ENCODE measurements around the gene PTGIS.

The PTGIS gene

DNA sequence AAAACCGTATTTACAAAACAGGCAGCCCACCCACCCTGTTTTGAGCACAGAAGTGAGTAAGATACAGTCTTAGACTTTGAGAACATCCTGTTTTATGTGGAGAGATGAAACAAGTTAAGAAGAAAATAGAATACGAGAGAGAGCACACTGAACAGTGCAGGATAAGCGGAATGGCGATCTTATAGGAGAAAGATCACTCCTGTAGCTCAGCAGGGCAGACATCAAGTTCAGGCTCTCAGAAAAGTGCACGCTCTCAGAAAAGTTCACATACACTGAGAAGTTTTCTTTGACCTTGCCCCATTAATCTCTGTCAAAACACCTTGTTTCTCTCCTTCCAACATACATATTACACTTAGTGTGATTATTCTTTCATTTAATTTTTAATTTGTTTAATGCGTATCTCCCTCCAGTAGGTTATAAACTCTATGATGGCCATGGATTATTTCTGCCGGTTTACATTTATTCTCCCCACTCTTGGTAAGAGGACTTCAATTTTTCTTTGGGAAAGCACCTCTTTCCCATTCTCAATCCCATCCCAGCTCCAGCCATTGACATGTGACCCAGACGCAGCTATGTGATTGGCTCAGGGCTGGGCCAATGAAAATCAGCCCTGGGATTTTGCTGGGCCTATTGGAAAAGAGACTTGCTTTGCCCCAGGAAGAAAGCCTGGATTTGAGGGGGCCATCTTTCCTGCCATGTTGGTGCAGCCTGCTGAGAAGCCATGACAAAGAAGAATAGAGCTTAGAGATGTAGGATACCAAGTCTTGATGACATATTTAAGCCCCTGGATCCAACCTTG is 101.6 kb downstream of the PTGIS start:
- DNase-seq = no peak

DNA sequence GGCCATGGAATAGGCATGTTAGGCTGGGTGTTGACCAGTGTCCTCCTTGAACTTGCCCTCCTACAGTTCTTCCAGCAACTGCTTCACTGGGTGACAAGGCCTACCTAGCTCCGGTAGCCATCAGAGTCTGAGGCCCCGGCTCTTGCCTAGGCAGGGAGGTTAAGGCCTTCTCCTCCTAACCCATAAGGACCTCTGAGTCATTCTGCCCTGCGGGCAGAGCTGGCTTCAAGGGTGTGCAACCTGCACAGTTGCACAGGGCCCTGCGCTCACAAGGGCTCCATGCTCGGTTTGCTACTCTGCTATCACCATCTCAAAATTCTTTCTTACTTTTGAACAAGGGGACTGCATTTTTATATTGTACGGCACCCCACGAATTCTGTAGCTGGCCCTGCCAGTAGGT is 103.4 kb downstream of the PTGIS start:
- no peak for DNase-seq

DNA sequence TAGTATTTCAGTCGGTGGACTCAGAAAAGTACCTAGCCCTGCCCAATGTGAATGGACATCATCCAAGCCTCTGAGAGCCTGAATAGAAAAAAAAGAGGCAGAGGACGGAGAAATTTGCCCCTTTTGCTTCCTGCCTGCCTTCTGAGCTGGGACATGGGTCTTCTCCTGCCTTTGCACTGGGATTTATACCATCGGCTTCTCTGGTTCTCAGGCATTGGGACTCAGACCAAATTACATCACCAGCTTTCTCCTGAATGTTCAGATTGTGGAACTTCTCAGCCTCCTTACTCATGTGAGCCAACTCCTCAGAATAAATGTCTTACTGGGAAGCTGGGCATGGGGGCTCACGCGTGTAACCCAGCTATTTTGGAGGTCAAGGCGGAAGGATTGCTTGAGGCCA is 105.3 kb downstream of the PTGIS start:
- no peak for DNase-seq

DNA sequence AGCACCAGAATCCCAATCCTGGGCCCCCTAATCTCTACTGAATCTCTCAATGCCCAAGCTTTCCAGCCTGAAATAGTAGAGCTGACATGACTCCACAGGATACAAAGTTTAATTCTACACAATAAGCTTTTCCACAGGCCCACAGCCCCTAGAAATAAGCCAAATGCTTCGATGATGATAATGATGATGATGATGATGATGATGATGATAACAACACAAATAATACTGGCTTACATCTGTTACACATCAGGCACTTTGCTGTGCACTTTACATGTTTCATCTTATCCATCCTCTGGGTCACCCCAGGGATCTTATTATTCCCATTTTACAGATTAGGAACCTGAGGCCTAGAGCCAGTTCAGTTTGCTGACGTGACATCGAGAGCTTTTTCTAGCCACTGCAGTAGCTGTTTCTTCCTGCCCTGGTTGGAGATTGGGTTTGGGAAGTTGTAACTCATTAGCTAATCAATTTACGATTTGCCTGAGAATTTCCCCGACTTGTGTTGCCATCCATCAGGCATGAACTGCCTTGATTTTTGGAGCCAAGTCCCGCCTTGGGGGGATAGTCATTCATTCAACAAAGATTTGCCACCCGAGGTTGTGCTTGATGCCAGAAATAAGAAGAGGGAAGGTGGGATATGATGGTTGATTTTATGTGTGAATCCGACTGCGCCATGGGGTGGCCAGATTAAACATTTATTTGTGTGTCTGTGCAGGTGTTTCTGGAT is 105.9 kb downstream of the PTGIS start:
- no peak for DNase-seq

DNA sequence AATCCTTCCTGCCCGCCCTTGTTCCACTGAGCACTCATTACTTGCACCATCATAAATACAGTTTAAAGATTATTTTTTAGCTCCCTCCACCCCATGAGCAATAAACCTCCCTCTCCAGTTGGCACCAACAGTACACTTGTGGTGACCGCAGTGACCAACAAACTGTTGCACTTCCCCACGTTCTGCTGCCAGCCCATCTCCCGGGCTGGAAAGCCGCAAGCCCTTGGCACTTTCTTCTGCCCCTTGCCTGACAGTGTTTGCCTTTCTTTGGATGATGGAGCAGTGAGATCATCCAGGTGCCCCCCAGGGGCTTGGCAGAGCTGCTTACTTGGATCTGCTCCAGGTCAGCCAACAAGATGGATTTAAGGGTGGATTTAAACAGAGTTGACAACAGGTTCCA is 107.0 kb downstream of the PTGIS start:
- DNase-seq = no peak

DNA sequence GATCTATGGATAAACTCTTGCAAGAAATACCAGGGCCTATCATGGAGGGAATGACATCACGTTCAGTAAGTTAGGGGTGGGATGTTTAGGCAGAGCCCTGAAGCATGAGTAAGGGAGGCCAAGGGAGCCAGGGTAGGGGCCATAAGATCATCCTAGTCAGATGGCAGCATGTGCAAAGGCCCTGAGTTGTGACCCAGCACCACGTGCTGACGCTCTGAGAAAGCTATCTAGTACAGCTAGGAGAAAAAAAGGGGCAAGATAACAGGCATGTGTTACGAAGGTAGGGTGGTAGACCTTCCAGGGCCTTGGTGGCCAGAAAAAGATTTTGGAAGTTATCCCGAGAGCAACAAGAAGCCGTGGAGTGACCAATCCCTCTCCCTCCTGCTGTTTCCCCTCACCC is 107.8 kb downstream of the PTGIS start:
- DNase-seq = no peak

DNA sequence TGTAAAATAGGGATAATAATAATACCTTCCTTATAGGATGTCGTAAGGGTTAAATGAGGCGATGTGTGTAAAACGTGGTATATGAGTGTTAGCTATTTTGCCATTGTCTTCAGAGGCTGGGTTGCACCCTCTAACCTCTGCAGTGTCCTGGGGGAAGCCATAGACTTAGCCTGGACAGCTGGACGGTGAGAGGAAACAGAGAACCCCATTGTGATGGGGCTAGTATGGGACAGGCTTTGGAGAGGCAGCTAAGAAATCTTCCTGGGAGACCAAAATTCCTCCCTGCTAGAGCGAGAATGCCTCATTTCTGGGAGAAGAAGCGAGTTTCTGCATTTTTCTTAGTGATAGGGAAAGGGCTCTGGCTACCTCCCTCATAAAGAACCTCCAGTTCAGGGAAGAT is 108.3 kb downstream of the PTGIS start:
- DNase-seq = no peak

DNA sequence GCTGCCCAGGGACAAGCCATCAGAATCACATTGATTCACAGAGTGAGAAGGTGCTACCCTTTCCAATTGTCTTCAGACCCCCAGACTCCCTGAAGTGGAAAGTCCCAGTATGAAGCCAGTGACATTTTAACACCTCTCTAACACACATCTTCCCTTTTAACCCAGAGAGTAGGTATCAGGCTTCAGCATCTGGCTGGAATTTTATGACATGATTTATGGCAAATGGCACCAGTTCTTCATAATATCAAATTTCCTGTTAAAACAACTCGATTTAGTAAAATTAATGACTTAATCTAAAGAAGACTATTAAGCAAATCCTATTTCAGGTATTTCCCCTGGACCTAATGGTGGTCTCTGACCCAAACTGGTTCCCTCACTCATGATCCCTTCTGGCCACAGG is 110.5 kb downstream of the PTGIS start:
- no peak for DNase-seq

DNA sequence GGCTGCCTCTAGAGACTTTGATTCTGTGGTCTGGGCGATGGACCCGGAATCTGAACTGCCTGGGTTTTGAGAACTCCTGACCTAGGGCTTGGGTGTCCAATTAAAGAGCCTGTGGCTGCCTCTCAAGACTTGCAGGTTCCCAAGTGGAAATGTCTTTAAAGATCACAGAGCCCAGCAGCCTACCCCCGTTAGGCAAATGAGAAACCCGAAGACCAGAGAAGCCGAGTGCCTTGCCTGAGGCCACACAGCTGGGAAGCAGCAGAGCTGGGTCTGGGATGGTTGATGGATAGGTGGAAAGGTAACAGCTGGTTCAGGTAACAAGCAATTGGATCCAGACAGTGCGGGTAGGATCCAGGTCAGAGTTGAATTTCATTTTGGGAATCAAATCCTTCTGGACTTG is 111.3 kb downstream of the PTGIS start:
- no peak for DNase-seq

DNA sequence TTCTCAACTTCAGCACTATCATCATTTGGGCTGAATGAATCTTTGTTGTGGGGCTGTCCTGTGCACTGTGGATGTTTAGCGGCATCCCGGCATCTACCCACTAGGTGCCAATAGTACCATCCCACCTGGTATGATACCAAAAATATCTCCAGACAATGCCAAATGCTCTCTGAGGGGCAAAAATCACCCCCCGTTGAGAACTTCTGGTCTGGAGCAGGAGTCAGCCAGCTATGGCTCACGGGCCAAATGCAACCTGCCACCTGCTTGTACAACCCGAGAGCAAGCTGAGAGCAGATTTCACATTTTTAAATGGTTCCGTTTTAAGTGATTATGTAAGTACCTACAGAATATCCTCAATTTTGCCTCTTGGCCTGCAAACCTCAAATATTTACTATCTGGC is 112.2 kb downstream of the PTGIS start:
- no peak for DNase-seq
